Neural crest cell (in vitro differentiated cells): ENCODE measurements around the gene ABCB8. TPM values are rescaled to one million over a fixed set of nuclear protein-coding genes. Genes with fewer than 3 reads are reported as not detected.
A peak's percentile ranks its signal among the peaks of the same experiment; 100 is the strongest.

Experiments
- DNase-seq: peaks from one replicate; pipeline ENCODE4 v3.0.0; 2021; ENCODE audit warnings: low read depth, mixed read lengths, low spot score
- H3K27ac Mint-ChIP-seq: one replicate; pipeline ENCODE4 v1.8.0; 2021; ENCODE audit warnings: mild to moderate bottlenecking, mixed read lengths; ENCODE audit not compliant: unreplicated experiment
- H3K27me3 Mint-ChIP-seq: 2 replicates; pipeline ENCODE4 v1.8.0; 2021; ENCODE audit warnings: low read depth, mild to moderate bottlenecking, mixed read lengths
- H3K36me3 Mint-ChIP-seq: 2 replicates; pipeline ENCODE4 v1.8.0; 2021; ENCODE audit warnings: low read depth, mild to moderate bottlenecking, mixed read lengths
- H3K4me1 Mint-ChIP-seq: 2 replicates; pipeline ENCODE4 v1.8.0; 2021; ENCODE audit warnings: mixed read lengths
- H3K4me3 Mint-ChIP-seq: one replicate; pipeline ENCODE4 v1.8.0; 2021; ENCODE audit warnings: mild to moderate bottlenecking, mixed read lengths
- H3K9me3 Mint-ChIP-seq: 2 replicates; pipeline ENCODE4 v1.8.0; 2021; ENCODE audit warnings: mixed read lengths
- total RNA-seq: library from RNA; stranded (reverse); gene quantifications from 2 replicates; pipeline ENCODE4 v1.2.1, GENCODE V29; 2021
- TF ChIP-seq, protein P1 (sequence below): fragments of 200-600 bp; sonication (generic); conservative IDR thresholded peaks from 2 replicates; pipeline ENCODE4 v1.5.0; 2021; ENCODE audit warnings: antibody characterized with exemption, mild to moderate bottlenecking

Gene ABCB8
- total RNA-seq, 1 donor from 2014 or later: 43.5 TPM

GRCh38 chr7:151093748-151094147 is 65.5 kb downstream of the ABCB8 start:
- Mint-ChIP-seq H3K4me3 (no peak overlapping the region), H3K27me3 (no peaks in the 10 kb centered on the region), H3K4me1 (peaks cover 23% of the 10 kb centered on the region), H3K9me3 (no peaks in the 10 kb centered on the region), H3K36me3 (no peaks in the 10 kb centered on the region), H3K27ac (no peak overlapping the region)
- DNase-seq: no peak
- TF ChIP-seq, protein P1, sequence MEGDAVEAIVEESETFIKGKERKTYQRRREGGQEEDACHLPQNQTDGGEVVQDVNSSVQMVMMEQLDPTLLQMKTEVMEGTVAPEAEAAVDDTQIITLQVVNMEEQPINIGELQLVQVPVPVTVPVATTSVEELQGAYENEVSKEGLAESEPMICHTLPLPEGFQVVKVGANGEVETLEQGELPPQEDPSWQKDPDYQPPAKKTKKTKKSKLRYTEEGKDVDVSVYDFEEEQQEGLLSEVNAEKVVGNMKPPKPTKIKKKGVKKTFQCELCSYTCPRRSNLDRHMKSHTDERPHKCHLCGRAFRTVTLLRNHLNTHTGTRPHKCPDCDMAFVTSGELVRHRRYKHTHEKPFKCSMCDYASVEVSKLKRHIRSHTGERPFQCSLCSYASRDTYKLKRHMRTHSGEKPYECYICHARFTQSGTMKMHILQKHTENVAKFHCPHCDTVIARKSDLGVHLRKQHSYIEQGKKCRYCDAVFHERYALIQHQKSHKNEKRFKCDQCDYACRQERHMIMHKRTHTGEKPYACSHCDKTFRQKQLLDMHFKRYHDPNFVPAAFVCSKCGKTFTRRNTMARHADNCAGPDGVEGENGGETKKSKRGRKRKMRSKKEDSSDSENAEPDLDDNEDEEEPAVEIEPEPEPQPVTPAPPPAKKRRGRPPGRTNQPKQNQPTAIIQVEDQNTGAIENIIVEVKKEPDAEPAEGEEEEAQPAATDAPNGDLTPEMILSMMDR: no peak

DNA sequence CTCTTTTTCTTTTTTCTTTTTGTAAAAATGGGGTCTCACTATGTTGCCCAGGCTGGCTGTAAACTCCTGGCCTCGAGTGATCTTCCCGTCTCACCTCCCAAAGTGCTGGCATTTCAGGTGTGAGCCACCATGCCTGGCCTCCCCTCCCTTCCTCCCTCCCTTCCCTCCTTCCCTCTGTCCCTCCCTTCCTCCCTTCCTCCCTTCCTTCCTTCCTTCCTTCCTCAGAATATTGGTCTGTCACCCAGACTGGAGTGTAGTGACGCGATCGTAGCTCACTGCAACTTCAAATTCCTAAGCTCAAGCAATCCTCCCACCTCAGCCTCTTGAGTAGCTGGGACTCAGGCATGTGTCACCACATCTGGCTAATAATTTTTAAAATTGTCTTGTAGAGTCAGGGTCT is 66.4 kb downstream of the ABCB8 start:
- H3K27me3 Mint-ChIP-seq: no peaks in the 10 kb centered on the region
- H3K4me3 Mint-ChIP-seq: peak overlapping the region; percentile 56
- H3K36me3 Mint-ChIP-seq: no peaks in the 10 kb centered on the region
- H3K9me3 Mint-ChIP-seq: no peaks in the 10 kb centered on the region
- DNase-seq: no peak
- no peak overlapping the region for H3K27ac Mint-ChIP-seq
- H3K4me1 Mint-ChIP-seq: peaks cover 18% of the 10 kb centered on the region
- TF ChIP-seq, protein P1: no peak

- H3K27ac Mint-ChIP-seq: peak overlapping the region; percentile 67
- TF ChIP-seq, protein P1: no peak
- H3K4me3 Mint-ChIP-seq: peak overlapping the region; percentile 56
- peaks cover 18% of the 10 kb centered on the region for H3K4me1 Mint-ChIP-seq
- no peaks in the 10 kb centered on the region for H3K36me3 Mint-ChIP-seq
- no peaks in the 10 kb centered on the region for H3K9me3 Mint-ChIP-seq
- no peak for DNase-seq
- no peaks in the 10 kb centered on the region for H3K27me3 Mint-ChIP-seq
These were observed 67.0 kb downstream of the ABCB8 start for GRCh38 chr7:151095123-151095797.

DNA sequence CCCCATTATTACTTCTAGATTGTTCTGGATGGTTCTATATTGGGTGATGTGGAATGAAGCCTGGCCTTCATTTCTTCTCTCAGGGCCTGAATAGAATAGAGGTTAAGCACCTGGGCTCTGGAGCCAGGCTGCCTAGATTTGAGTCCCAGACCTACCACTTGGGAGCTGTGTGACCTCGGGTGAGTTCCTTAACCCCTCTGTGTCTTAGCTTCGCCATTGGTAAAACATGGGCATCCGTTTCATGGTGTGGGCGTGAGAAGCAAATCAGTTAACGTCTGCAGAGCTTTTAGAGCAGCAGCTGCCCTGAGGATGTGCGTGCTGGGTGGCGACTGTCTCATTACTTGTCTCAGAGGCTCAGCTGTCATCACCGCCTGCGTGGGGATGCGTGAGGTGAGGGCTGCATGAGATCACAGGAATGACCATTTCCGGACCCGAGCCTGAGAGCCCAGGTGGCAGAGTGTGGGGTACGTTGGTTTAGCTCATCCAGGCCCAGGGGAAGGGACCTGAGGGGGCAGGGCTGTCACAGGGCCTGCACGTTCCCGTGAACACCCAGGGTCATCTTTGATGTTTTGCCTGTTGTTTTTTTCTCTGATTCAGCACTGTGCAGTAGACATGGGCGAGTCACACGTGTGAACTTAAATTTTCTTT is 67.7 kb downstream of the ABCB8 start:
- TF ChIP-seq, protein P1: no peak
- H3K4me3 Mint-ChIP-seq: no peak overlapping the region
- no peaks in the 10 kb centered on the region for H3K9me3 Mint-ChIP-seq
- H3K27ac Mint-ChIP-seq: peak overlapping the region; percentile 50
- peaks cover 18% of the 10 kb centered on the region for H3K4me1 Mint-ChIP-seq
- DNase-seq: no peak
- H3K27me3 Mint-ChIP-seq: no peaks in the 10 kb centered on the region
- H3K36me3 Mint-ChIP-seq: no peaks in the 10 kb centered on the region

Other genes with a start within 250 kb of the ABCB8 start
- gene TMEM176B, start 228.1 kb upstream of the ABCB8 start, total RNA-seq: 2.2 and 3.1 TPM in 2 replicates
- gene TMEM176A, start 227.7 kb upstream of the ABCB8 start, total RNA-seq: 2.0 TPM in 2 replicates
- not detected in 2 replicates for gene AOC1, start 175.9 kb upstream of the ABCB8 start, total RNA-seq
- gene KCNH2, start 50.1 kb upstream of the ABCB8 start, total RNA-seq: 10.7 and 12.4 TPM in 2 replicates
- gene NOS3, start 37.4 kb upstream of the ABCB8 start, total RNA-seq: 6.1 and 7.4 TPM in 2 replicates
- 8.0 and 9.2 TPM in 2 replicates for gene ATG9B, start 4.0 kb upstream of the ABCB8 start, total RNA-seq
- 4.7 and 6.0 TPM in 2 replicates for gene ASIC3, start 20.1 kb downstream of the ABCB8 start, total RNA-seq
- gene CDK5, start 29.4 kb downstream of the ABCB8 start, total RNA-seq: 38.9 TPM in 2 replicates
- gene SLC4A2, start 31.1 kb downstream of the ABCB8 start, total RNA-seq: 139 and 141 TPM in 2 replicates
- gene FASTK, start 52.4 kb downstream of the ABCB8 start, total RNA-seq: 82.4 and 86.1 TPM in 2 replicates
- 44.9 and 46.5 TPM in 2 replicates for gene TMUB1, start 55.0 kb downstream of the ABCB8 start, total RNA-seq
- gene AGAP3, start 58.0 kb downstream of the ABCB8 start, total RNA-seq: 128 and 139 TPM in 2 replicates
- gene GBX1, start 139.2 kb downstream of the ABCB8 start, total RNA-seq: 2.0 and 2.4 TPM in 2 replicates
- not detected in 2 replicates for gene ASB10, start 158.8 kb downstream of the ABCB8 start, total RNA-seq
- not detected in 2 replicates for gene H2BK1, start 182.0 kb downstream of the ABCB8 start, total RNA-seq
- gene ABCF2, start 198.8 kb downstream of the ABCB8 start, total RNA-seq: 67.0 and 68.2 TPM in 2 replicates
- 33.1 and 34.1 TPM in 2 replicates for gene CHPF2, start 204.0 kb downstream of the ABCB8 start, total RNA-seq
- gene SMARCD3, start 220.2 kb downstream of the ABCB8 start, total RNA-seq: 46.7 and 50.7 TPM in 2 replicates